Measurements from ENCODE around the gene NUFIP1.
"Not testable (repeated sequence)": the region's sequence is repeated elsewhere in the genome, so short reads cannot be mapped to it uniquely, and the experiment has no call there.

Gene NUFIP1

GRCh38 chr13:44989071-44989889 lies at the start of gene NUFIP1, which contains the start of gene GPALPP1:
Gene NUFIP1, minus strand, starts transcription at chr13:44989471. Its CDS starts 35 bp downstream, at chr13:44989436.
Gene GPALPP1, plus strand, starts transcription at chr13:44989538. Its CDS starts 117 bp downstream, at chr13:44989655.
- DNase-seq, result peak; percentile 81

- no peak for DNase-seq
These were observed 46.9 kb upstream of the NUFIP1 start for GRCh38 chr13:45036206-45036605.

DNA sequence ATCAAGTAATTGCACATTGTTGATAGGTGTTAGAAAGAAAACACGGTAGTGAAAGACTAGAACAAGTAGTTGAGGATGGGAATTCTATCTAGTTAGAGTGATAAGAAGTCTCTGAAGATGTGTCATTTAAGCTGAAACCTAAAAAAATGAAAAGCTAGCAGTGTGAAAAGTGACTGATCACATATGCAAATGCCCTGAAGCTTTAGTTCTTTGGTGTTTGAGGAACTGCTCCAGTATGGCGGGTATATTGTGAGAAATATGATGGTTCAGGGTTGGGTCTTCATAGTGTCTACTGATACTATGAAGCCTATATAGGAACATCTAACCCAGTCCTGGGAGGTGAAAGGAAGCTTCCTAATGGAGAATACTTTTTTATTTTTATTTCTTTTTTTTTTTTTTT lies 45.1 kb upstream of the NUFIP1 start:
- DNase-seq, result no peak

GRCh38 chr13:45024847-45025246 lies 35.6 kb upstream of the NUFIP1 start:
- DNase-seq, result no peak

GRCh38 chr13:45021250-45021649 lies 32.0 kb upstream of the NUFIP1 start:
- DNase-seq, result no peak

GRCh38 chr13:45019981-45020380 lies 30.7 kb upstream of the NUFIP1 start:
- not testable (repeated sequence) for DNase-seq

- DNase-seq, result no peak
These were observed 27.6 kb upstream of the NUFIP1 start for GRCh38 chr13:45016792-45017425.

- no peak for DNase-seq
These were observed 26.0 kb upstream of the NUFIP1 start for GRCh38 chr13:45015300-45015699.

- DNase-seq, result no peak
These were observed 21.9 kb upstream of the NUFIP1 start for GRCh38 chr13:45011198-45011597.

DNA sequence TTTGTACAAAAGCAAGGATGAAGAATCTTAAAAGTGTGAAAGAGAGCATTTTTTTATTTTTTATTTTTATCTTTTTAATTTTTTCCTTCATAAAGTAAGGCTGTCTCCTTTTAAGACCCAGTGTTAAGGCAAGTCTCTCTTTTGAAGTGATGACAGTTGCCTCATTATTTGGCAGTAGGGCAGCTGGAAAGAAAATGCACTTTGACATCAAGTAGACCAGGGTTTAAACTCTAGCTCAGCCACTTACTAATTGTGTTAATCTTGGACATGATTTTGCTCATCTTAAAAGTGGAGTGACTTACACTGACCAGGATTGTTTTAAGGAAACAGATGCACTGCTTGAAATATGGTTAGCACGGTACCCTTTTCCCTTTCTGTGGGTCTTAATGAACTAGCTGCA lies 18.6 kb upstream of the NUFIP1 start:
- no peak for DNase-seq

DNA sequence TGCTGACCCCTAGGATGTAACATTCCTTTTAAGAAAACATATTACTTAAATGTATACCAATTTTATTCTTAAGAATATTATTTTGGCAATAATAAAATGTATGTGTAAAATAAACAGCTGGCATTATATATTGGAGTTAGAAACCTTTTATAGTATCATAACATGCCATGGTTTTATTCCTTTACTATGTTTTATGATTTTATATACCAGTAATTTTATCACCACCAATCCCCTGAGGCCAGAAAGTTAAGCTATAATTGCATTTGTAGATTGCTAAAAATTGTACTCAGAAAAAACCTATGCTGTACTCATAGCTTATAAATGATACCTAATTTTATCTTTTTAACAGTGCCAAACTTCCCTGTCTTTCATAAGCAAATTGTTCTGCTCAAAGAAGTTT lies 18.0 kb upstream of the NUFIP1 start:
- no peak for DNase-seq

- no peak for DNase-seq
These were observed 14.8 kb upstream of the NUFIP1 start for GRCh38 chr13:45004096-45004495.

- DNase-seq, result no peak
These were observed 14.1 kb upstream of the NUFIP1 start for GRCh38 chr13:45003417-45003816.

GRCh38 chr13:44989941-44990340 lies 670 bp upstream of the NUFIP1 start:
- DNase-seq, result no peak

DNA sequence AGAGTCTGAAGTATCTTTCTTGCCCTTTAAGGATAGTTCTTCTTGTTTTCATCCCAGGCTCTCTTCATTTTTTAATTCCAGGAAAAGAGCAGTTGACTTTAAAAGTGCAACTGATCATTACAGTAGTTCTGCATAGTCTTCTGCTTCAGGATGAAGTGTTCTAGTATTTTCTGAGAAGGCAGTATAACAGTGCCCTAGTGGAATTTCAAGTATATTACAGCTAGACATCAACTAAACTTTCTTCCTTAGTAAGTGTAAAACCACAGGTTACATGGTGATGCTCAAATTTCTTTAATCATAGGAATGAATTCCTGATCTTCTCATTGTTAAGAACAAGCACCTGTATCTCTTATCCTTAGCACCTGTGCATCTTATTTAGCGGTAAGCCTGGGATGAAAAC lies 10.9 kb downstream of the NUFIP1 start:
- DNase-seq, result no peak

DNA sequence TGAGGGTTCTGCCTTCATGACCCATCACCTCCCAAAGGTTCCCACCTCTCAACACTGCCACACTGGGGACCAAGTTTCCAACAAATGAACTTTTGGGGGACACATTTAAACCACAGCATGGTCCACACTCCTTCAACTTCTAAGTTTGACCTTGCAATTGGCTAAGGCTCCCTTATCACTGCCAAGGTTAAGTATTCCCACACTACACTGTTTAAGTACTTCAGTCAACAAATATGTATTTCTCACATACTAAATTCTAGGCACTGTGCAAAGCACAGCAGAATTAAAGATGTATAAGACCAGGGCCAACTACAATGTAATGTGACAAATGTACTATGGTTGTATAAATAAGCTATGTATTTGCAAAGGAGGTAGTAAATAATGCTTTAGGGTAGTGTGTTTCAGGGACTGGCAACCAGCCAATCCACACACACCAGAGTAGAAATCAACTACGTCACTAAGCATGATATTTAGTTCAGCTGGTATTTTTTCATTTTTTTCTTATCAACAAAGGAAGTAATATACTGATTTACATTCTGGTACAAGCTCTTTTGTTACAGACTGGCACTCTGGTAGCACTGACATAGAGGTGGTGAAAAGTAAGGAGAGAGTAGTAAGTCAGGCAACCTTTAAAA lies 12.2 kb downstream of the NUFIP1 start:
- DNase-seq, result no peak

DNA sequence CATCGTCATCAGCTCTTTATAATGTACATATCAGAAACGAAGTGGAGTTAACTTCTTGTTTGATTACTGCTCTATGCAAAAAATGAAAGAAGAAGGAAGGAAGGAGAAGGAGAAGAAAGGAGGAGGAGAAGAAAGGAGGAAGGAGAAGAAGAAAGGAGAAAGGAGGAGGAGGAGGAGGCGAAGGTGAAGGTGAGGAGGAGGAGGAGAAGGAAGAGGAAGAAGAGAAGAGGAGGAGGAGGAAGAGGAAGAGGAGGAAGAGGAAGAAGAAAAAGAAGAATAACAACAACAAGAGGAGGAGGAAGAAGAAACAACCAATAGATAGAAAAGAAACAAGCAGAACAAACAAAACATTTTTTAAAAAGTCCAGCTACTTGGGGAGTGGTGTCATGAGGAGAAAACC lies 13.1 kb downstream of the NUFIP1 start:
- no peak for DNase-seq

DNA sequence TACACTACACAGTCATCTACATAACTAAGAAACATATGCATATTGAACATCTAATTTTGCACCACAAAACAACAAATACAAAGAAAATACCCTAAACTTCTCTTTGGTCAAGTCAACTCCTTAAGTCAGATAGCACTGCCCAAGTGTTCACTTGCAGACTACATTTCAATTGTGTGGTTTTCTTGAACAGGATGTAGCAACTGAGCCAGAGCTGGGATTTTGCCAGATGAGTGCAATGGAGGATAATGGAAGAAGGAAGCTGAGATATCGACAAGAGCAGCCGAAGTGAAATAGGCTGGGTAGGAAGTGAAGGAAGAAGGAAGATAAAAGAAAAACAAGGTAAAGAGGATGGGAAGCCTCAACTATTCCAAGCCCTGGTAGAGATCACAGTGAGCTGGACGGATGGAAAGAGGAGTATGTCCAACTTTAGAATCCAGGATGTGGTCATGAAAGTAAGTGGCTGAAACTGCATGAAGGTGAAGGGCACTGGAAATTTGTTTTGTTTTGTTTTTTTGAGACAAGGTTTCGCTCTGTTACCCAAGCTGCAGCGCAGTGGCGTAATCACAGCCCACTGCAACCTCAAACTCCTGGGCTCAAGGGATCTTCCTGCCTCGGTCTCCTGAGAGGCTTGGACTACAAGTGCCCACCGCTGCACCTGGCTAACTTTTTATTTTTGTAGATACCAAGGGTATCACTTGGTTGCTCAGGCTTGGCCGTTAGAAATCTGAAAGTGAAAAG lies 15.0 kb downstream of the NUFIP1 start:
- no peak for DNase-seq

DNA sequence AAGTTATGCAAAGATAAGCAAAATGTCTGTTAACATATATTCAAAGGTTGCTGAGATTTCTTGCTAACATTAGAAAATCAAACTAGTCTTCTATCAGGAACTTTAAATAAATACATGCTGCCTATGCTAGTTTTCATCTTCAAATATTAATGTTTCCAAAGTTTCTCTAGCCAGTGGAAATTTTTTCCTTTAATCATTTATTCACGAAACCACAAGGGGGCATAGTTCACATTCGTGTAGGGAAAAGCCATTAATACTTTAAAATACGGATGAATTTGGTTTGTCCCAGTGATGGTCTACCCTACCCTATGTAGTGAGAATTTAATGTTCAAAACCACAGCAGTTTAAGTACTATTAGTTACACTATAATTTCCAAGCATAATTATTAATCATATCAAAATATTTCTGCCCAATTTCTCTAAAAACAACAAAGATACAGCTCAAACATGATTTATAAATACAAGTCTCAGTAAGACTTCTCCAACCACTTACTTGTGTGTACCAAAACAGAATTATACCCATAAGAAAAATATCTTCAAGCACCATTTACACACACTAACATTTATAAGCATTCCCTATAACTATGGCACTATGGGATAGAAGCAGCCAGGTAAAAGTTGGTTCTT lies 16.2 kb downstream of the NUFIP1 start:
- no peak for DNase-seq

GRCh38 chr13:44971656-44972595 lies 17.3 kb downstream of the NUFIP1 start:
- no peak for DNase-seq
